ENCODE measurements around the gene ACBD6. TPM values are rescaled to one million over a fixed set of nuclear protein-coding genes. Genes with fewer than 3 reads are reported as not detected.
A peak's percentile ranks its signal among the peaks of the same experiment; 100 is the strongest.
"Not testable (repeated sequence)": the region's sequence is repeated elsewhere in the genome, so short reads cannot be mapped to it uniquely, and the experiment has no call there.

The ACBD6 gene
- total and polyA plus RNA-seq, 5 donors: 22.1 to 28.9 (median 24.0) TPM

GRCh38 chr1:180421145-180421544 is 81.2 kb downstream of the ACBD6 start:
- H3K4me1 ChIP-seq (ENCODE audit: control insufficient read depth, insufficient read depth, low read length); H3K27me3 ChIP-seq (ENCODE audit: control insufficient read depth, insufficient read depth); H3K27ac ChIP-seq (ENCODE audit: low read length); intact Hi-C loops (cut with DNase I); H3K4me3 ChIP-seq (ENCODE audit: low read length); DNase-seq; H3K9me3 ChIP-seq (ENCODE audit: control insufficient read depth, low read length); ATAC-seq: not testable (repeated sequence)
- 99% methylated on average over 1 of the region's 1 CpG for WGBS

DNA sequence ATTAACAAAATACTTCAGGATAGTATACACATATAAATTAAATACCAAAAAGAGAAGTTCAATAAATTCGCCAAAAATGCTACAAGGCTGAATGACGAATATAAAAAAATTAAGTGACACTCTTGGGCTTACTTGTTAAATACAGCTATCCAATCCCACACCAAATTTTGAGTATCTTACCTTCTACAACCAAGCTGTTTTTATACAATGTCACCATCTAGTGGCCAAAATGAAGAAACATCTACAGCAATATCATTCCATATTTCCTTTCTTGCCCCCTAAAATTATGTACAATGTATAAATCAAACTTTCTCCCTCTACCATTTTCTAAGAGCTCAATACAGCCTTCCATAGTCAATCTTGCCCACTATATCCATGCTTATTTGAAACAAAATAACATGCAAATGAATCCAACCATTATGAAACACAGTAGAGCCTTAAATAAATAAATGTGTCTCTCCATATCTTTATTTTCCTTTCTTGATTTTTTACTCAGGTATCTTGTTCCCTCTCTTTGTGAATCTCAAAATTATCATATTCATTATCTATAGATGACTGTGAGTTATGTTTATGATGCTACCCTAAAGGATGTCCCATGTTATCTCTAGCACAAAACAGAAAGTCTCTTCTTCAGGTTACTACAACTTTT is 86.3 kb downstream of the ACBD6 start:
- 58% methylated on average over 2 of the region's 2 CpGs for WGBS
- H3K9me3 ChIP-seq (ENCODE audit: control insufficient read depth, low read length): no peaks in the 10 kb centered on the region
- no peak overlapping the region for H3K4me3 ChIP-seq (ENCODE audit: low read length)
- no peaks in the 10 kb centered on the region for H3K4me1 ChIP-seq (ENCODE audit: control insufficient read depth, insufficient read depth, low read length)
- intact Hi-C loops (cut with DNase I): loop anchor here in 3 of 4 donors (5.0 kb wide), 1 partner anchor 164 kb away; no protein-coding TSS in a partner anchor
- no peak for DNase-seq
- no peak overlapping the region for H3K27ac ChIP-seq (ENCODE audit: low read length)
- no peaks in the 10 kb centered on the region for H3K27me3 ChIP-seq (ENCODE audit: control insufficient read depth, insufficient read depth)
- no peak for ATAC-seq

- 93% methylated on average over 8 of the region's 8 CpGs for WGBS
- no peak for ATAC-seq
Observed at GRCh38 chr1:180415236-180415848, 87.0 kb downstream of the ACBD6 start.

DNA sequence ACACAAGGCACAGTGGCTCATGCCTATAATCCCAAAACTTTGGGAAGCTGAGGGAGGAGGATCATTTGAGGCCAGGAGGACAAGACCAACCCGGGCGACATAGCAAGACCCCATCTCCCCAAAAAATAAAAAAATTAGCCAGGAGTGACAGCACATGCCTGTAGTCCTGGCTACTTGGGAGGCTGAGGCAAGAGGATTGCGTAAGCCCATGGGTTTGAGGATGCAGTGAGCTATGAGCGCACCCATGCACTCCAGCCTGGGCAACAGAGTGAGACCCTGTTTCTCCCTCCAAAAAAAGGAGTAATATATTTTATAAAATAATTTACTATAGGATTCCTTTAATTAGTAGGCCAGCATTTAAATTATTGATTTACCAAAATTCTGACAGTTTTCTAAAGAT is 89.8 kb downstream of the ACBD6 start:
- no peak for ATAC-seq
- 99% methylated on average over 4 of the region's 4 CpGs for WGBS
- Histone ChIP-seq H3K4me1 (ENCODE audit: control insufficient read depth, insufficient read depth, low read length) (no peaks in the 10 kb centered on the region), H3K27me3 (ENCODE audit: control insufficient read depth, insufficient read depth) (no peaks in the 10 kb centered on the region), H3K4me3 (ENCODE audit: low read length) (no peak overlapping the region), H3K9me3 (ENCODE audit: control insufficient read depth, low read length) (no peaks in the 10 kb centered on the region), H3K27ac (ENCODE audit: low read length) (no peak overlapping the region)
- no peak for DNase-seq
- intact Hi-C loops (cut with DNase I): no loop called here

More at GRCh38 chr1:180415236-180415848, 87.0 kb downstream of the ACBD6 start:
- Histone ChIP-seq H3K9me3 (ENCODE audit: control insufficient read depth, low read length) (no peaks in the 10 kb centered on the region), H3K4me3 (ENCODE audit: low read length) (no peak overlapping the region), H3K4me1 (ENCODE audit: control insufficient read depth, insufficient read depth, low read length) (no peaks in the 10 kb centered on the region), H3K27me3 (ENCODE audit: control insufficient read depth, insufficient read depth) (no peaks in the 10 kb centered on the region), H3K27ac (ENCODE audit: low read length) (no peak overlapping the region)
- no peak for DNase-seq
- intact Hi-C loops (cut with DNase I): loop anchor here in 3 of 4 donors (5.0 kb wide), 1 partner anchor 163 kb away; no protein-coding TSS in a partner anchor

GRCh38 chr1:180408128-180408527 is 94.2 kb downstream of the ACBD6 start:
- no CpG with 5 or more reads among the region's 1 CpG for WGBS
- DNase-seq; H3K4me3 ChIP-seq (ENCODE audit: low read length); H3K9me3 ChIP-seq (ENCODE audit: control insufficient read depth, low read length); H3K27ac ChIP-seq (ENCODE audit: low read length); ATAC-seq; H3K27me3 ChIP-seq (ENCODE audit: control insufficient read depth, insufficient read depth); intact Hi-C loops (cut with DNase I); H3K4me1 ChIP-seq (ENCODE audit: control insufficient read depth, insufficient read depth, low read length): not testable (repeated sequence)

DNA sequence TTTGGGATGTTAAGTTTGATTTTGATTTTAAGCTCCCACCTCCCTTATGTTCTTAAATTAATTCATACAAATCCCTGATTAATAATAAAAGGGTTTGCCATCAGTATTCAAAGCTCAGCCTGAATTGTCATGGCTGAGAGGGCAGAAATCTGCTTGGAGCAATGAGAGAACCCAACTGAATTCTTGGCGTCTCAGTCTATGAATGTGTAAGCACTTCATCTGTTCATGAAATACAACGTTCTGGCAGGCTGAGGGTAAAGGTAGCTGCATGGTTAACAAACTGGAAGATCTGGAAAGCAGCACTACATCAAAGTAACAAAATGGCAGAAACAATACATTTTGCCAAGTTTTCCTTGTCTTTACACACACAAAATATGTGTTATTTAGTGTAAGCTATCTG is 95.3 kb downstream of the ACBD6 start:
- H3K9me3 ChIP-seq (ENCODE audit: control insufficient read depth, low read length): no peaks in the 10 kb centered on the region
- no peak overlapping the region for H3K4me3 ChIP-seq (ENCODE audit: low read length)
- ATAC-seq (no peak), DNase-seq (no peak)
- no peaks in the 10 kb centered on the region for H3K27me3 ChIP-seq (ENCODE audit: control insufficient read depth, insufficient read depth)
- 78% methylated on average over 2 of the region's 2 CpGs for WGBS
- no peaks in the 10 kb centered on the region for H3K4me1 ChIP-seq (ENCODE audit: control insufficient read depth, insufficient read depth, low read length)
- intact Hi-C loops (cut with DNase I): no loop called here
- H3K27ac ChIP-seq (ENCODE audit: low read length): no peak overlapping the region

GRCh38 chr1:180402551-180402950 is 99.8 kb downstream of the ACBD6 start:
- peak in 1 of 3 donors; percentile 4 for DNase-seq
- Histone ChIP-seq H3K27ac (ENCODE audit: low read length) (no peak overlapping the region), H3K9me3 (ENCODE audit: control insufficient read depth, low read length) (no peaks in the 10 kb centered on the region), H3K27me3 (ENCODE audit: control insufficient read depth, insufficient read depth) (no peaks in the 10 kb centered on the region), H3K4me1 (ENCODE audit: control insufficient read depth, insufficient read depth, low read length) (no peaks in the 10 kb centered on the region), H3K4me3 (ENCODE audit: low read length) (no peak overlapping the region)
- intact Hi-C loops (cut with DNase I): no loop called here
- no peak for ATAC-seq
- WGBS: 89% methylated on average over 6 of the region's 6 CpGs

DNA sequence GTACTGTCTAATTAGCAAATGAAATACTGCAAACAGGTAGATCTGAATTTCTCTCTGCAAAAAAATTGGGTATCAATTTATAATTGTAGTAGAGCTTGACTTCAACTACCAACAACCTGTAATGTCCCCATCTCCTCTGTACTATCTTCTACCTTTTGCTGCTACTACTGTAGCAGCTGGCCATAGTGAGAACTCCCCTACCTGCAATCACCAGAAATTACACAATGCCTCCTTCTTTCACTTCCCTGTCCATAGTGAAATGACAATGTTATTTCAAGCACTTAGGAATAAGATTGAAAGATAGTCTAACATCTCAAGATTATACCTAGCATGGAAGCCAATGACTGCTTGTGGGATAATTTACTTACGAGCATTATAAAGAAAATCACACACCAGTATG is 100.4 kb downstream of the ACBD6 start:
- Histone ChIP-seq H3K4me1 (ENCODE audit: control insufficient read depth, insufficient read depth, low read length) (no peaks in the 10 kb centered on the region), H3K27me3 (ENCODE audit: control insufficient read depth, insufficient read depth) (no peaks in the 10 kb centered on the region), H3K27ac (ENCODE audit: low read length) (no peak overlapping the region), H3K9me3 (ENCODE audit: control insufficient read depth, low read length) (no peaks in the 10 kb centered on the region), H3K4me3 (ENCODE audit: low read length) (no peak overlapping the region)
- WGBS: 97% methylated on average over 1 of the region's 1 CpG
- ATAC-seq: no peak
- DNase-seq: no peak
- intact Hi-C loops (cut with DNase I): no loop called here

DNA sequence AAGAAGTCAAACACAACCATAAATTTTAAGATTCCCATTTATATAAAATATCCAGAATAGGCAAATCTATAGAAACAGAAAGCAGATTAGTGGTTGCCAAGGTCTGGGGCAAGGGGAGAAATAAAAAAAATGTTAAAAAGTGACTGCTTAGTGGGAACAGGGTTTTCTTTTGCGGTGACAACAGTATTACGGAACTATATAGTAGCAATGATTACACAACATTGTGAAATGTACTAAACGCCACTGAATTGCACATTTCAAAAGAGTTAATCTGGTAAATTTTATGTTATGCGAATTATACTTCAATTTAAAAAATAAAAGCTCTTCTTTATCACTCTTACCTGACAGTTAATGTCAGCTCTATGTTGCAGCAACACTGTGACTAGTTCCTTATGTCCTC is 105.2 kb downstream of the ACBD6 start:
- DNase-seq (no peak), ATAC-seq (no peak)
- H3K27me3 ChIP-seq (ENCODE audit: control insufficient read depth, insufficient read depth): no peaks in the 10 kb centered on the region
- 89% methylated on average over 4 of the region's 4 CpGs for WGBS
- H3K4me1 ChIP-seq (ENCODE audit: control insufficient read depth, insufficient read depth, low read length): no peaks in the 10 kb centered on the region
- H3K4me3 ChIP-seq (ENCODE audit: low read length): no peak overlapping the region
- H3K9me3 ChIP-seq (ENCODE audit: control insufficient read depth, low read length): no peaks in the 10 kb centered on the region
- intact Hi-C loops (cut with DNase I): no loop called here
- H3K27ac ChIP-seq (ENCODE audit: low read length): no peak overlapping the region

DNA sequence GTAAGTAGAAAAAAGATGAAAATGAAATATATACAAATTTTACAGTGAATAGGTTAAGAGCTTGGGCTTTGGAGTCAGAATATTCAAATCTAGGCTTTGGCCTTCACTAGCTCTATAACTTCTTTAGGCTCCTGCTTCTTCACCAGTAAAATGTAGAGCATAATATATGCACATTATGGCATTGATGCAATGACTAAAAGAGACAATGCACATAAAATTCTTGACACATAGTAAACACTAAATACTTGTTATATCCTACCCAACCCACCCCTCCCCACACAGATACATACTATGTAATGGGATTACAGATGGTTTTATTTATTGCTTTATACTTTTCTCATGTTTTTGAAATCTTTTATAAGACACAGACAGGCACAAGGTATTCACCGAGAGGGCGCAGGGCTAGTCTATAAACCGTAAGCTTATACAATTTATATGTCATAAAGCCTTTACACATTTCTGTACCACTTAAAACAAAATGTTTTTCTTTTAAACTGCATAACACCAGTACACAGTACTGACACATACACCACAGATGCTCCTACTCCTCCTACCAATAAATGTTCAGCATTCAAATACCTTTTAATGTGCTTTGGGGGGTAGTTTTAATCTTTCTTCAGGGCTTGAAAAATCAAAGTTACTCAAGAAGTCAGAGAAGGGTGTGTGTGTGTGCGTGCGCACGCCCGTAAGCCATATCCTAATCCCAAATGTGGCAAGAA is 109.8 kb downstream of the ACBD6 start:
- 98% methylated on average over 7 of the region's 7 CpGs for WGBS
- Histone ChIP-seq H3K4me1 (ENCODE audit: control insufficient read depth, insufficient read depth, low read length) (no peaks in the 10 kb centered on the region), H3K9me3 (ENCODE audit: control insufficient read depth, low read length) (no peaks in the 10 kb centered on the region), H3K27ac (ENCODE audit: low read length) (no peak overlapping the region), H3K27me3 (ENCODE audit: control insufficient read depth, insufficient read depth) (no peaks in the 10 kb centered on the region), H3K4me3 (ENCODE audit: low read length) (no peak overlapping the region)
- DNase-seq (no peak), ATAC-seq (no peak)
- intact Hi-C loops (cut with DNase I): no loop called here

DNA sequence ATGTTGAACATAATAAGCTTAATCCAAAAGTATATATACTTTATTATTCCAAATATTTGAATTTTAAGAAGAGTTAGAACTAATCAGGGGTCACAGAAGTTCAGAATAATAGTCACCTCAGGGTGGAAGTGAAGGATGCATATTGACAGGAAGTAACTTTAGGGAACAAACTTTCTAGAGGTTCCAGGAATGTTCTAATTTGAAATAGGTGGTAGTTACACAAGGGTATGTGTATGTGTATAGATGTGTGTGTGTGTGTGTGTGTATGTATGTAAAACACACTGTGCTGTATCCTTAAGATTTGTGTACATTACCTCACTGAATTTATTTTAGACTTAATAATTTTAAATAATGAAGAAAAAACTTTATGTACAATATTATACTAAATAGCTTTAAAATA is 110.4 kb downstream of the ACBD6 start:
- ATAC-seq: no peak
- H3K9me3 ChIP-seq (ENCODE audit: control insufficient read depth, low read length): no peaks in the 10 kb centered on the region
- DNase-seq: no peak
- intact Hi-C loops (cut with DNase I): no loop called here
- H3K27me3 ChIP-seq (ENCODE audit: control insufficient read depth, insufficient read depth): no peaks in the 10 kb centered on the region
- H3K27ac ChIP-seq (ENCODE audit: low read length): no peak overlapping the region
- no peaks in the 10 kb centered on the region for H3K4me1 ChIP-seq (ENCODE audit: control insufficient read depth, insufficient read depth, low read length)
- H3K4me3 ChIP-seq (ENCODE audit: low read length): no peak overlapping the region

Data from right cardiac atrium (tissue), 5 donors.